Mesothelial cell of epicardium (in vitro differentiated cells): Measurements from ENCODE around the gene SLCO4A1. TPM values are rescaled to one million over a fixed set of nuclear protein-coding genes. Genes with fewer than 3 reads are reported as not detected.
A peak's percentile ranks its signal among the peaks of the same experiment; 100 is the strongest.

Source experiments
- DNase-seq, 2 experiments: peaks; one replicate each; pipeline ENCODE4 v3.0.0; 2021; ENCODE audit warnings: low spot score in 2 of 2; ENCODE audit not compliant: unreplicated experiment in 2 of 2
- H3K27ac Mint-ChIP-seq: 2 replicates; pipeline ENCODE4 v1.8.0; 2021; ENCODE audit warnings: mixed read lengths
- H3K27me3 Mint-ChIP-seq: 2 replicates; pipeline ENCODE4 v1.8.0; 2021; ENCODE audit warnings: low read depth, mixed read lengths
- H3K36me3 Mint-ChIP-seq: 2 replicates; pipeline ENCODE4 v1.8.0; 2021; ENCODE audit warnings: mixed read lengths
- H3K4me1 Mint-ChIP-seq: 2 replicates; pipeline ENCODE4 v1.8.0; 2021; ENCODE audit warnings: mixed read lengths
- H3K4me3 Mint-ChIP-seq: 2 replicates; pipeline ENCODE4 v1.8.0; 2021; ENCODE audit warnings: mild to moderate bottlenecking, moderate library complexity, mixed read lengths
- H3K9me3 Mint-ChIP-seq: 2 replicates; pipeline ENCODE4 v1.8.0; 2021; ENCODE audit warnings: mixed read lengths
- total RNA-seq: library from RNA; stranded (reverse); gene quantifications from 3 replicates; pipeline ENCODE4 v1.2.1, GENCODE V29; 2021
- TF ChIP-seq, protein P1 (sequence below): fragments of 200-600 bp; sonication (generic); IDR thresholded peaks from one replicate; pipeline ENCODE4 v1.5.0; 2021; ENCODE audit warnings: antibody characterized with exemption; ENCODE audit not compliant: unreplicated experiment

SLCO4A1 gene
- total RNA-seq, 1 donor from 2014 or later: 3.7 TPM

DNA sequence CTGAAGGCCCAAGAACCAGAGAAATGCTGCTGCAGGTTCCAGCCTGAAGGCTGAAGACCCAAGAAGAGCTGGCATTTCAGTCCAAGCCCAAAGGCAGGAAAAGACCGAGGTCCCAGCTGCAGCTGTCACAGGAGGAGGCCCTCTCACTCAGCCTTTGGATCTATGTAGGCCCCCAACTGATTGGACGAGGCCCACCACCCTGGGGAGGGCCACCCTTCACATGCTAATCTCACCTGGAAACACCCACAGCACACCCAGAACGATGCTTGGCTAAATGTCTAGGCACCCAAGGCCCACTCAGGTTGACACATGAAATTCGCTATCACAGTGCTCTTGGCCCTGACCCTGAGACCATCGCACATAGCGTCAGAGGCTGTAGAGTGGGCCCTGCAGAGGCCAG, 6.8 kb downstream of the SLCO4A1 start:
- Mint-ChIP-seq H3K27ac (no peak overlapping the region), H3K4me3 (no peak overlapping the region), H3K27me3 (peaks cover 24% of the 10 kb centered on the region), H3K9me3 (no peaks in the 10 kb centered on the region), H3K4me1 (peaks cover 27% of the 10 kb centered on the region), H3K36me3 (no peaks in the 10 kb centered on the region)
- TF ChIP-seq, protein P1, sequence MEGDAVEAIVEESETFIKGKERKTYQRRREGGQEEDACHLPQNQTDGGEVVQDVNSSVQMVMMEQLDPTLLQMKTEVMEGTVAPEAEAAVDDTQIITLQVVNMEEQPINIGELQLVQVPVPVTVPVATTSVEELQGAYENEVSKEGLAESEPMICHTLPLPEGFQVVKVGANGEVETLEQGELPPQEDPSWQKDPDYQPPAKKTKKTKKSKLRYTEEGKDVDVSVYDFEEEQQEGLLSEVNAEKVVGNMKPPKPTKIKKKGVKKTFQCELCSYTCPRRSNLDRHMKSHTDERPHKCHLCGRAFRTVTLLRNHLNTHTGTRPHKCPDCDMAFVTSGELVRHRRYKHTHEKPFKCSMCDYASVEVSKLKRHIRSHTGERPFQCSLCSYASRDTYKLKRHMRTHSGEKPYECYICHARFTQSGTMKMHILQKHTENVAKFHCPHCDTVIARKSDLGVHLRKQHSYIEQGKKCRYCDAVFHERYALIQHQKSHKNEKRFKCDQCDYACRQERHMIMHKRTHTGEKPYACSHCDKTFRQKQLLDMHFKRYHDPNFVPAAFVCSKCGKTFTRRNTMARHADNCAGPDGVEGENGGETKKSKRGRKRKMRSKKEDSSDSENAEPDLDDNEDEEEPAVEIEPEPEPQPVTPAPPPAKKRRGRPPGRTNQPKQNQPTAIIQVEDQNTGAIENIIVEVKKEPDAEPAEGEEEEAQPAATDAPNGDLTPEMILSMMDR: no peak
- no peak for DNase-seq

DNA sequence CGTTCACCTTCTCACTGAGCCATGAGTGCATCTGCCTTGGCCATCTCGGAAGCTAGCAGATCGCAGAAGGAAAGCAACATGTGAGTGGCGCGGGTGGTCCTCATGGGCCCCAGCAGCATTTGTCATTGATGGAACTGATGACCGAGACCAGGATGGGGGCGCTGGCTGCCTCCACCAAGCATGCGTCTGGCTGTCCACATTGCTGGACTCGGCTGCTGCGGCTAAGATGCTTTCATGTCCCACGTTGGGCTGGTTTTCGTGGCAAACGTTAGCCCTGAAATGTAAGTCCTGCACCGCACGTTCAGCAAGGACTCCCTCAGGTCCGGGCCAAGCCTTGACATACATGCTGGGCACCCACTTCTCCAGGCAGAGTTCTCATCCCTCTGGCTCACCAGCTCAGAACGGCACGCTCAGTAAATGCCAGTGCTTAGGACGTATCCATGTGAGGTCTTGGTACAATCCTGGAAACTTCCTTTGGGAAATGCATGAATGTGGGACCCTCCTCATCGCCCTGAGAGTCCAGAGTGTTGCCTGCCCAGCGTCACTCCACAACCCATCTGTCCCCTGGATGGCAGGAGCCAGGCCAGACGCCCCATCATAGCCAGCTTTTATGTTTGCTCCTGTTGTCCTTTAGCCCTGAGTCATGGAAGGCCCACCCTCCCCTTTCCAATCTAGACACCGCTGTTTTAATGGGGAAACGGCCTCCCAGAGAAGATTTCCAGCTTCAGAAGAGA, 8.4 kb downstream of the SLCO4A1 start:
- H3K4me3 Mint-ChIP-seq: no peak overlapping the region
- DNase-seq: no peak
- TF ChIP-seq, protein P1: no peak
- peaks cover 27% of the 10 kb centered on the region for H3K4me1 Mint-ChIP-seq
- H3K27me3 Mint-ChIP-seq: peaks cover 10% of the 10 kb centered on the region
- H3K9me3 Mint-ChIP-seq: no peaks in the 10 kb centered on the region
- no peaks in the 10 kb centered on the region for H3K36me3 Mint-ChIP-seq
- peak overlapping the region; percentile 88 for H3K27ac Mint-ChIP-seq

DNA sequence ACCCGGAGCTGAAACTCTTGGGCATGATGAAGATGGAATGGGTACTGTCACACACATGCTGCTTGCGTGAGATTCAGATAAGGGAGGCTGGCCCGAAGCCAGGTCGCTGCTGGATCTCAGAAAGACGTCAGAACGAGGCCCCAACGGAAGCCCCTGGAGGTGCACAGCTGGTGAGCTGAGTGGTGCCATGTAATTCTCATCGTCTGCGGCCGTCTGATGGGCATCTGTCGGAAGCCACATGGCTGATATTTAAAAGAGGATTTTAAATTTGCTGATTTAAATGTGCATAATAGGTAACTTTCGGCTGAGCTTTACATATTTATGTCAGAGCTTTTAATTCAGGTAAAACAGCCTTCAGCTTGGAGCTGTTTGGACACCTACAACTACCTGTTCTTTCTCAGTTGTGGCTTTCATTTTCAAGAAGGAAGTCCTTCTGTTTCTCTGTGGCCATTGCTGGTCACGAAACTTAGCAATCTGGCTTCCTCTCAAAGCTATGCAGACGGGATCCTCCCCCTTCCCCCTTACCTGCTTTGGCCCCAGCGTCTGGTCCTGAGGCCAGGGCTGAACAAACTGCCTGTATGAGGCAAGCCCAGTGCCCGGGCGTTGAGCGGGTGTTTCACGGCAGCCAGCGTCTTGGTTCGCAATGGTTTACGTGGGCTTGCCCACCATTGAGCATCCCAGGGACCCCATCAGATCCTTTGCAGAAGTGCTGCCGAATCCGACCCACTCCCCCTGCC, 9.2 kb downstream of the SLCO4A1 start:
- DNase-seq: peak; percentile 53 to 81
- Mint-ChIP-seq H3K36me3 (no peaks in the 10 kb centered on the region), H3K9me3 (no peaks in the 10 kb centered on the region), H3K27me3 (peaks cover 7% of the 10 kb centered on the region), H3K27ac (peak overlapping the region; percentile 88), H3K4me1 (peaks cover 27% of the 10 kb centered on the region), H3K4me3 (no peak overlapping the region)
- TF ChIP-seq, protein P1: no peak

DNA sequence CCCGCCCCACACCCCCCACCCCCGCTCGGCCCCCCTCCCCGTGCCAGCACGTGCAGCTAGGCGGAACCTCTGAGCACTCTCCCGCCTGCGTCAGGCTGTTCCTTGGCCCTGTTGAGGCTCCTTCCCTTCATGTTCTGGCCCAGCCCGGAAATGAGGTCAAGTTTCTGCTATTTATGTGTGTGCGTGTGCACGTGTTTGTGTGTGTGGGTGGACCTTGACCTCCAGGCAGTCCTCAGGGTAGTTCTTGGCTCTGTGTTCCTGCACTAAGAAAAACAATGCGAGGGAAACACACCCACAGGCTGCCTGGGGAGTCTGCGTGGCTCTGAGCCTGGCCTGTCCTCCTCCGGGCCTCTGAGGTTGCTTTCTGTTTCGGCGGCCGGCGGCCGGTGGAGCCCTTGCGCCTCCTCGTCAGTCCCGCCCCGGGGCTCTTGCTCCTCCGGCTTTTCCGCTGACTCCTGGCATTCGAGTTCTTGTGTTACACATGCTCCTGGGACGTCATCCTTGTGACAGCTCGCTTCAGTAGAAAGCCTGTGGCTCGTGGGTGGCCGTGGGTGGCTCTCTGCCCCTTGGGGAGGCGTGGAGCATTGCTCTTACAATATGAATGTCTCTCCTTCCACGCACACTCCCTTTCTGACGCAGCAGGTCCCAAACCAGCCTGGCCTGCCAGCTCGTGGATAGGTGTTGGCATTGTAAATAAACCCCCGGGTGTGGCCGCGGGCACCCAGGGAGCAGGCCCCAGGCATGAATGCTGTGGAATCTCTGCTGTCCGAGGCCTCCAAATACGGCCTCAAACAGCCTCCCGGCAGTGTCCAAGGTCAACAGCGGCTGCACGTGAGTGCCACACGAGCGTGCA, 10.0 kb downstream of the SLCO4A1 start:
- H3K9me3 Mint-ChIP-seq: no peaks in the 10 kb centered on the region
- TF ChIP-seq, protein P1: no peak
- H3K36me3 Mint-ChIP-seq: no peaks in the 10 kb centered on the region
- H3K4me1 Mint-ChIP-seq: peaks cover 27% of the 10 kb centered on the region
- peak overlapping the region; percentile 96 for H3K27ac Mint-ChIP-seq
- no peaks in the 10 kb centered on the region for H3K27me3 Mint-ChIP-seq
- peak in 1 of 2 experiments; percentile 72 for DNase-seq
- H3K4me3 Mint-ChIP-seq: no peak overlapping the region

DNA sequence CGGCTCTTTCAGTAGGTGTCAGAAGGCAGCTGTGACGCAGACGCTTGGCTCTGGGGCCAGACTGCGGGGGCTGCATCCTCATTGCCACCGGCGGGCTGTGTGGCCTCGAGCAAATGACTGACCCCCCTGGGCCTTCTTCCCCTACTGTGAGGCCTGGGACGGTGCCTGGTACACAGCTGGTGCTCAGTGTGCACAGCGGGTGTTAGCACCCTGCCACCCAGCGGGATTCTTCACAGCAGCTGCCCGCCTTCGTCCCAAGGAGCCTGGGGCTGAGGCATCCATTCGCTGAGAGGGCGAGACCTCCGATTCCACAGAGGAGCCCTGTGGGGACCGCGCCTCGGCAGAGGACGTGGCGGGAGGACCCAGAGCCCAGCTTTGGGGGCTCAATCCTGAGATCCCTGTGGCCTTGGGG, 10.6 kb downstream of the SLCO4A1 start:
- DNase-seq: no peak
- H3K4me3 Mint-ChIP-seq: no peak overlapping the region
- no peaks in the 10 kb centered on the region for H3K36me3 Mint-ChIP-seq
- H3K27me3 Mint-ChIP-seq: no peaks in the 10 kb centered on the region
- H3K9me3 Mint-ChIP-seq: no peaks in the 10 kb centered on the region
- H3K4me1 Mint-ChIP-seq: peaks cover 27% of the 10 kb centered on the region
- no peak overlapping the region for H3K27ac Mint-ChIP-seq
- TF ChIP-seq, protein P1: no peak
